Adrenal gland (tissue), 12 donors: ENCODE data around the gene UST. TPM values are rescaled to one million over a fixed set of nuclear protein-coding genes. Genes with fewer than 3 reads are reported as not detected.
"Not testable (repeated sequence)": the region's sequence is repeated elsewhere in the genome, so short reads cannot be mapped to it uniquely, and the experiment has no call there.

Experiments
- DNase-seq, 7 donors: peaks; one replicate each; pipeline ENCODE4 v3.0.0-alpha.2; 2019 to 2020
- H3K27ac ChIP-seq, 5 donors: fragments of 200-600 bp; sonication (generic) in 4 of 5; 1 replicate in 3 of 5; 2 replicates in 2 of 5; pipeline versions ENCODE4 v1.5.1 to v1.8.0; 2016 to 2020; ENCODE audit warnings: mild to moderate bottlenecking in 1 of 5
- H3K27me3 ChIP-seq: fragments of 200-600 bp; 2 replicates; pipeline ENCODE4 v1.8.0; 2021
- H3K36me3 ChIP-seq, 2 donors: fragments of 200-600 bp; replicated peaks in 1 of 2; 1 replicate in 1 of 2; 2 replicates in 1 of 2; pipeline versions ENCODE4 v1.5.1 to v1.8.0; 2018 to 2022
- H3K4me1 ChIP-seq, 2 donors: fragments of 200-600 bp; replicated peaks in 1 of 2; 1 replicate in 1 of 2; 2 replicates in 1 of 2; pipeline versions ENCODE4 v1.5.1 to v1.8.0; 2018 to 2021
- H3K4me3 ChIP-seq, 4 donors: fragments of 200-600 bp; sonication (generic) in 3 of 4; one replicate each; pipeline ENCODE4 v1.5.1; 2016 to 2018
- H3K9me3 ChIP-seq, 3 donors: fragments of 200-600 bp; sonication (generic) in 1 of 3; replicated peaks in 1 of 3; 1 replicate in 2 of 3; 2 replicates in 1 of 3; pipeline versions ENCODE4 v1.5.1 to v1.8.0; 2016 to 2021
- CTCF ChIP-seq, 6 experiments: fragments of 450-650 bp in 4 of 6; fragments of 200-600 bp in 2 of 6; sonication (generic) in 1 of 6; IDR thresholded peaks; 1 replicate in 5 of 6; 2 replicates in 1 of 6; pipeline versions ENCODE4 v1.5.1 to v1.8.0; 2016 to 2021; ENCODE audit warnings: antibody characterized with exemption in 6 of 6, mild to moderate bottlenecking in 2 of 6, moderate library complexity in 1 of 6
- POLR2A ChIP-seq, 2 donors: fragments of 450-650 bp; IDR thresholded peaks; one replicate each; pipeline ENCODE4 v1.6.1; 2017; ENCODE audit warnings: antibody characterized with exemption in 2 of 2, mild to moderate bottlenecking in 2 of 2, moderate library complexity in 1 of 2
- WGBS, 4 donors: extraction: QIAGEN DNeasy Blood & Tissue Kit in 2 of 4; methylation state at CpG; one replicate each; pipeline versions ENCODE4 v1.1.5 to v1.1.7; 2013 to 2017; 5-methylcytosine and 5-hydroxymethylcytosine counted together
- intact Hi-C, 2 donors: fragments of 100-400 bp; cut with DNase I; formaldehyde crosslinking; loops; one replicate each; pipeline versions ENCODE4 v1.14.1 to v1.15.0; 2022 to 2023
- polyA plus RNA-seq, 3 donors: library from polyadenylated mRNA; stranded (reverse); fragments of 200-250 nt in 2 of 3; fragments of 350-450 nt in 1 of 3; fragmentation: Illumina TruSeq in 1 of 3; extraction: RNeasy Lipid Tissue Mini Kit (QIAGEN cat#74804) in 1 of 3; gene quantifications; one replicate each; pipeline ENCODE4 v1.2.3, GENCODE V29; 2013 to 2014
- total RNA-seq, 9 donors: library from RNA; depleted of rRNA in 4 of 9; stranded (reverse); fragments of >200 nt in 4 of 9; fragments of 120-200 nt in 1 of 9; fragmentation: NEBNext Ultra II Directional in 1 of 9; extraction: Animal tissue kit (Norgen Biotek cat#: 25700) in 1 of 9; gene quantifications; one replicate each; pipeline versions ENCODE4 v1.1.0 to v1.2.4, GENCODE V29; 2013 to 2023
- donor health status: healthy with polysubstance abuse.
- donor health status: Bipolar disorder and iron deficiency.
- donor health status: DM: yes; HTN: yes; CAD: no.
- donor health status: DM: no; HTN: no; CAD: no.
- donor health status: DM: no; HTN: no; CAD: no.
- donor health status: DM: yes; HTN: yes; CAD: no.

UST gene
- total and polyA plus RNA-seq, 12 donors = 5.9 to 37.4 (median 18.3) TPM

DNA sequence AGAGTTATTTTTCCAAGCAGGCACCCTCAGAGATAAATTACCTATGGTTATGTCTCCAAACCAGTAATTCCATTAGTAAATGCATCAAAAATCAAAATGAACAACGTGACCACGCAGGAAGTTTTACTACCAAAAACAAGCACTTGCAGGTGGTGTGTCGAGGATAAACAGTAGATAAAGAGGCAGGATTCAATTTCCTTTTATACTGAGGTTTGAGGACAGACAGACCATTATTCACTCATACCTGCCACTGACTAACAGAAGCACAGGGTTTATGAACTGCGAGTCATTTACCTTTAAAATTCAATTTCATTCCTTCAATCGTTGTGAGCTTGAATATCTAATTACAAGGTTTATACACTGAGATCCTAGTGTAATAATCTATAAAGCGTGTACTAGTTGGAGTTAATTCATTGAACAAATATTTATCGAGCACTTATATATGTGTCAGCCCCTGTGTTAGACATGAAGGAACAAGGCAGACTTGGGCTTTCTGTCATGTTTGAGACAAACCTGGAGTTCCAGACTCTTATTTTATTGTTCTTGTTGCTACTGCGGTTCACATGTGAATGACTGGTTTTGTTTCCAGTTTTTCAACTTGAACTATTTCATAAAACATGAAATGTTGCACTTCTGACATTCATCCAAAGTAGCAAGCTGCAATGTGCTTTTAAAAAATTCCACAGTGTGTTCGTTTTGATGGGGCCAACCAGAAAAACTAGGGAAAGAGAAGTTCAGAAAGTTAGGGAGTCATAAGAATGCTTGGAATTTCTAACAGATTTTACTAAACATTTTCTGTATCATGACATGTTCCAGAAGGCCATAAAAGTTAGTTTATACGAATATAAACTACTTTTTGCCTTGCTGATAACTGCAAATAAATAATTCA, 205.6 kb downstream of the UST start:
- no peak overlapping the region for H3K4me3 ChIP-seq
- no peaks in the 10 kb centered on the region for H3K36me3 ChIP-seq
- H3K9me3 ChIP-seq = no peaks in the 10 kb centered on the region
- H3K27me3 ChIP-seq = no peaks in the 10 kb centered on the region
- no peaks in the 10 kb centered on the region for H3K4me1 ChIP-seq
- TF ChIP-seq CTCF (IDR thresholded peaks at IDR 0.05) (no peak), POLR2A (IDR thresholded peaks at IDR 0.05) (no peak)
- H3K27ac ChIP-seq = no peak overlapping the region
- 67 to 75% (median 71%) methylated on average over 10 of the region's 10 CpGs for WGBS, 4 donors
- DNase-seq = no peak
- intact Hi-C loops = loop anchor here (5.0 to 10.0 kb wide), 3 partner anchors 208 to 380 kb away; partner anchors contain the start of gene UST (in 1 of the 2)

- Histone ChIP-seq H3K27ac (no peak overlapping the region), H3K27me3 (no peaks in the 10 kb centered on the region), H3K4me3 (no peak overlapping the region), H3K9me3 (no peaks in the 10 kb centered on the region), H3K36me3 (no peaks in the 10 kb centered on the region), H3K4me1 (peaks cover 0 to 5% of the 10 kb centered on the region in 2 donors)
- intact Hi-C loops = loop anchor here (5.0 to 10.0 kb wide), 3 partner anchors 210 to 382 kb away; partner anchors contain the start of gene UST (in 1 of the 2)
- TF ChIP-seq CTCF (IDR thresholded peaks at IDR 0.05) (no peak), POLR2A (IDR thresholded peaks at IDR 0.05) (no peak)
- WGBS, 4 donors = 94 to 96% (median 95%) methylated on average over 6 of the region's 6 CpGs
- DNase-seq = no peak
These were observed 207.6 kb downstream of the UST start for GRCh38 chr6:148954461-148954860.

- 66 to 78% (median 70%) methylated on average over 2 to 3 of the region's 3 CpGs; no CpG with 5 or more reads in 1 of the 4 donors for WGBS, 4 donors
- intact Hi-C loops = loop anchor here (5.0 to 10.0 kb wide), 3 partner anchors 210 to 383 kb away; partner anchors contain the start of gene UST (in 1 of the 2)
- H3K4me1 ChIP-seq = peaks cover 0 to 5% of the 10 kb centered on the region in 2 donors
- TF ChIP-seq CTCF (IDR thresholded peaks at IDR 0.05) (no peak), POLR2A (IDR thresholded peaks at IDR 0.05) (no peak)
- DNase-seq = no peak
- no peaks in the 10 kb centered on the region for H3K27me3 ChIP-seq
- H3K4me3 ChIP-seq = no peak overlapping the region
- no peaks in the 10 kb centered on the region for H3K9me3 ChIP-seq
- no peak overlapping the region for H3K27ac ChIP-seq
- no peaks in the 10 kb centered on the region for H3K36me3 ChIP-seq
These were observed 208.1 kb downstream of the UST start for GRCh38 chr6:148954934-148955333.

DNA sequence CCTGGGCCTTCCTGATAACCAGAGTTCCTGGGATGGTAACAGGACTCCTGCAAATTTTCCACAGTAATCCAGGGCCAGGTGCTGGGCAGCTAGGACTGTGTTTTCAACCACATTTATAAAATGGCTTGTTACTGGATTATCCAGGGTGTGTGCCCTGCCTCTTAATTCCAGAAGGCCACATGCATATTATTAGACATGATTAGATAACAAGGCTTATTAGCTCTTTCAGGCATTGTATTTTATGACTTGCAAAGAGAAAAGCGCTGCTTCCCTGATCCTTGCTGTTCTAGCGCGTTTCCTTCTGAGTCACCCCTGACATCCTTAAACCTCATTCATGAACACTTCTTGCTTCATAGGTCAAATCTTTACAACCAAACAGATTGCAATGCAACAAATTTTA, 208.6 kb downstream of the UST start:
- H3K36me3 ChIP-seq = no peaks in the 10 kb centered on the region
- intact Hi-C loops = loop anchor here in 1 of 2 donors (10.0 kb wide), 2 partner anchors 211 to 381 kb away; partner anchors contain the start of gene UST
- no peaks in the 10 kb centered on the region for H3K27me3 ChIP-seq
- WGBS, 4 donors = 93 to 96% (median 94%) methylated on average over 3 of the region's 3 CpGs
- no peak for DNase-seq
- no peaks in the 10 kb centered on the region for H3K9me3 ChIP-seq
- H3K4me1 ChIP-seq = peaks cover 0 to 5% of the 10 kb centered on the region in 2 donors
- H3K4me3 ChIP-seq = no peak overlapping the region
- TF ChIP-seq CTCF (IDR thresholded peaks at IDR 0.05) (no peak), POLR2A (IDR thresholded peaks at IDR 0.05) (no peak)
- H3K27ac ChIP-seq = no peak overlapping the region

DNA sequence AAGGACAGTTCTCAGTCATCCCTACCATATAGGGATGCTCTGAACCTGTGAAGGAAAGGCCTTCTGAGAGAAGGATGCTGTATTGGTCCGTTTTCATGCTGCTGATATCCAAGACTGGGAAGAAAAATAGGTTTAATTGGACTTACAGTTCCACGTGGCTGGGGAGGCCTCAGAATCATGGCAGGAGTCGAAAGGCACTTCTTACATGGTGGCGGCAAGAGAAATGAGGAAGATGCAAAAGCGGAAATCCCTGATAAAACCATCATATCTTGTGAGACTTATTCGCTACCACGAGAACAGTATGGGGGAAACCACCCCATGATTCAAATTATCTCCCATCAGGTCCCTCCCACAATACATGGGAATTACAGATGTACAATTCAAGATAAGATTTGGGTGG, 209.3 kb downstream of the UST start:
- WGBS, 4 donors = 94 to 96% (median 95%) methylated on average over 7 of the region's 7 CpGs
- not testable (repeated sequence) for H3K9me3 ChIP-seq, H3K27ac ChIP-seq, H3K36me3 ChIP-seq, H3K4me3 ChIP-seq, DNase-seq, H3K4me1 ChIP-seq, H3K27me3 ChIP-seq
- intact Hi-C loops = loop anchor here in 1 of 2 donors (10.0 kb wide), 2 partner anchors 211 to 381 kb away; partner anchors contain the start of gene UST
